Hepatocyte (in vitro differentiated cells): Measurements from ENCODE around the gene EEF1G. TPM values are rescaled to one million over a fixed set of nuclear protein-coding genes. Genes with fewer than 3 reads are reported as not detected.

ENCODE experiments used
- DNase-seq: peaks from one replicate; pipeline ENCODE4 v3.0.0-alpha.2; 2016; ENCODE audit warnings: low spot score
- H2AFZ ChIP-seq: fragments of 200-600 bp; sonication (generic); 2 replicates; pipeline ENCODE4 v1.6.0; 2016; ENCODE audit warnings: antibody characterized with exemption, mild to moderate bottlenecking
- H3K27ac ChIP-seq: fragments of 200-600 bp; sonication (generic); 2 replicates; pipeline ENCODE4 v1.5.1; 2016; ENCODE audit warnings: mild to moderate bottlenecking
- H3K27me3 ChIP-seq: fragments of 200-600 bp; sonication (generic); 2 replicates; pipeline ENCODE4 v1.6.1; 2016
- H3K36me3 ChIP-seq: fragments of 200-600 bp; sonication (generic); replicated peaks from 2 replicates; pipeline ENCODE4 v1.5.1; 2016; ENCODE audit warnings: low read depth; ENCODE audit not compliant: insufficient read depth
- H3K4me1 ChIP-seq: fragments of 200-600 bp; sonication (generic); 2 replicates; pipeline ENCODE4 v1.5.1; 2016; ENCODE audit warnings: mild to moderate bottlenecking, moderate library complexity; ENCODE audit not compliant: insufficient read depth
- H3K4me2 ChIP-seq: fragments of 200-600 bp; sonication (generic); 2 replicates; pipeline ENCODE4 v1.6.0; 2016
- H3K4me3 ChIP-seq: fragments of 200-600 bp; sonication (generic); 2 replicates; pipeline ENCODE4 v1.5.1; 2016; ENCODE audit warnings: mild to moderate bottlenecking
- H3K79me2 ChIP-seq: fragments of 200-600 bp; sonication (generic); 2 replicates; pipeline ENCODE4 v1.6.0; 2017; ENCODE audit warnings: mild to moderate bottlenecking
- H3K9me2 ChIP-seq: fragments of 200-600 bp; sonication (generic); replicated peaks from 2 replicates; pipeline ENCODE4 v1.6.0; 2017; ENCODE audit warnings: mild to moderate bottlenecking; ENCODE audit not compliant: insufficient read depth
- H3K9me3 ChIP-seq: fragments of 200-600 bp; sonication (generic); 2 replicates; pipeline ENCODE4 v1.5.1; 2016; ENCODE audit warnings: low read depth, mild to moderate bottlenecking
- H4K20me1 ChIP-seq: fragments of 200-600 bp; sonication (generic); 2 replicates; pipeline ENCODE4 v1.6.0; 2016; ENCODE audit warnings: mild to moderate bottlenecking; ENCODE audit not compliant: insufficient read depth, poor library complexity, severe bottlenecking
- CTCF ChIP-seq: fragments of 200-600 bp; sonication (generic); IDR thresholded peaks from 2 replicates; pipeline ENCODE4 v1.5.1; 2016; ENCODE audit warnings: antibody characterized with exemption, mild to moderate bottlenecking; ENCODE audit not compliant: poor library complexity
- EZH2 ChIP-seq: fragments of 200-600 bp; sonication (generic); IDR thresholded peaks from 2 replicates; pipeline ENCODE4 v1.6.1; 2016; ENCODE audit warnings: antibody characterized with exemption, mild to moderate bottlenecking, borderline replicate concordance
- EZH2phosphoT487 ChIP-seq: fragments of 200-600 bp; sonication (generic); IDR thresholded peaks from one replicate; pipeline ENCODE4 v1.6.1; 2018; ENCODE audit warnings: antibody characterized with exemption, mild to moderate bottlenecking, low read depth, moderate library complexity; ENCODE audit not compliant: unreplicated experiment, severe bottlenecking
- WGBS: methylation state at CpG from one replicate; pipeline ENCODE4 v1.1.6; 2016; ENCODE audit warnings: low lambda C conversion rate; ENCODE audit errors: missing lambda C conversion rate; 5-methylcytosine and 5-hydroxymethylcytosine counted together
- polyA plus RNA-seq: library from polyadenylated mRNA; unstranded; fragments of >200 nt; fragmentation: Nextera tagmentation; extraction: Ambion mirVana; gene quantifications from 2 replicates; pipeline ENCODE4 v1.2.1, GENCODE V29; 2016
- total RNA-seq: library from RNA; depleted of rRNA; stranded (reverse); fragments of >200 nt; gene quantifications from 2 replicates; pipeline ENCODE4 v1.2.3, GENCODE V29; 2014

The EEF1G gene
- total and polyA plus RNA-seq, 2 experiments from 2014 or later: 526 to 1,634 TPM

- H3K27ac ChIP-seq: peak overlapping the region; percentile 78
- no peak overlapping the region for H2AFZ ChIP-seq
- no peak overlapping the region for H3K4me2 ChIP-seq
- peaks cover 35% of the 10 kb centered on the region for H3K4me1 ChIP-seq
- no peaks in the 10 kb centered on the region for H3K27me3 ChIP-seq
- no peaks in the 10 kb centered on the region for H3K36me3 ChIP-seq
- H4K20me1 ChIP-seq: no peaks in the 10 kb centered on the region
- H3K9me3 ChIP-seq: no peaks in the 10 kb centered on the region
- no peak overlapping the region for H3K4me3 ChIP-seq
- no peak for DNase-seq
- TF ChIP-seq CTCF (no peak), EZH2phosphoT487 (no peak), EZH2 (no peak)
- WGBS: 87% methylated on average over 8 of the region's 8 CpGs
- H3K79me2 ChIP-seq: peaks cover 32% of the 10 kb centered on the region
- no peaks in the 10 kb centered on the region for H3K9me2 ChIP-seq
Observed at GRCh38 chr11:62559204-62559603, 14.5 kb downstream of the EEF1G start.

- Histone ChIP-seq H3K4me2 (no peak overlapping the region), H3K9me2 (no peaks in the 10 kb centered on the region), H2AFZ (no peak overlapping the region), H3K9me3 (no peaks in the 10 kb centered on the region), H3K27me3 (no peaks in the 10 kb centered on the region), H3K27ac (no peak overlapping the region), H3K4me1 (peaks cover 40% of the 10 kb centered on the region), H3K4me3 (no peak overlapping the region), H3K79me2 (peaks cover 28% of the 10 kb centered on the region), H4K20me1 (no peaks in the 10 kb centered on the region), H3K36me3 (no peaks in the 10 kb centered on the region)
- TF ChIP-seq EZH2phosphoT487 (no peak), CTCF (no peak), EZH2 (no peak)
- 79% methylated on average over 6 of the region's 9 CpGs for WGBS
- no peak for DNase-seq
Observed at GRCh38 chr11:62558669-62559068, 15.0 kb downstream of the EEF1G start.

- H4K20me1 ChIP-seq: no peaks in the 10 kb centered on the region
- 81% methylated on average over 3 of the region's 3 CpGs for WGBS
Observed at GRCh38 chr11:62556875-62557631, 16.6 kb downstream of the EEF1G start.

More at GRCh38 chr11:62556875-62557631, 16.6 kb downstream of the EEF1G start:
- Histone ChIP-seq H3K4me1 (peaks cover 55% of the 10 kb centered on the region), H3K9me2 (no peaks in the 10 kb centered on the region), H3K79me2 (peaks cover 14% of the 10 kb centered on the region), H3K27ac (peak overlapping the region; percentile 99), H2AFZ (no peak overlapping the region), H3K9me3 (no peaks in the 10 kb centered on the region), H3K27me3 (no peaks in the 10 kb centered on the region), H3K4me2 (peak overlapping the region; percentile 23), H3K4me3 (no peak overlapping the region), H3K36me3 (no peaks in the 10 kb centered on the region)
- no peak for TF ChIP-seq EZH2
- TF ChIP-seq EZH2phosphoT487: no peak
- TF ChIP-seq CTCF: no peak
- no peak for DNase-seq
